ENCODE data around the gene PRPF19. TPM values are rescaled to one million over a fixed set of nuclear protein-coding genes. Genes with fewer than 3 reads are reported as not detected.

PRPF19 gene
- total and polyA plus RNA-seq, 2 of the 8 experiments (the other 6 are each of a cell fraction or from before 2014, with no cell fraction given), result 107 to 141 TPM

GRCh38 chr11:60858731-60859464 lies 47.5 kb downstream of the PRPF19 start (continued):
- TF ChIP-seq SIX5 (IDR thresholded peaks at IDR 0.05; ENCODE audit: low read depth, low read length) (no peak), ZNF274 (IDR thresholded peaks at IDR 0.05; ENCODE audit: borderline replicate concordance, extremely low read depth, low read length) (no peak)
